ENCODE results near the gene PXYLP1. TPM values are rescaled to one million over a fixed set of nuclear protein-coding genes. Genes with fewer than 3 reads are reported as not detected.

PXYLP1 gene
- total and polyA plus RNA-seq, 9 of the 15 experiments (the other 6 are each of a cell fraction or from before 2014, with no cell fraction given), result 0.80 to 2.9 (median 1.3) TPM

DNA sequence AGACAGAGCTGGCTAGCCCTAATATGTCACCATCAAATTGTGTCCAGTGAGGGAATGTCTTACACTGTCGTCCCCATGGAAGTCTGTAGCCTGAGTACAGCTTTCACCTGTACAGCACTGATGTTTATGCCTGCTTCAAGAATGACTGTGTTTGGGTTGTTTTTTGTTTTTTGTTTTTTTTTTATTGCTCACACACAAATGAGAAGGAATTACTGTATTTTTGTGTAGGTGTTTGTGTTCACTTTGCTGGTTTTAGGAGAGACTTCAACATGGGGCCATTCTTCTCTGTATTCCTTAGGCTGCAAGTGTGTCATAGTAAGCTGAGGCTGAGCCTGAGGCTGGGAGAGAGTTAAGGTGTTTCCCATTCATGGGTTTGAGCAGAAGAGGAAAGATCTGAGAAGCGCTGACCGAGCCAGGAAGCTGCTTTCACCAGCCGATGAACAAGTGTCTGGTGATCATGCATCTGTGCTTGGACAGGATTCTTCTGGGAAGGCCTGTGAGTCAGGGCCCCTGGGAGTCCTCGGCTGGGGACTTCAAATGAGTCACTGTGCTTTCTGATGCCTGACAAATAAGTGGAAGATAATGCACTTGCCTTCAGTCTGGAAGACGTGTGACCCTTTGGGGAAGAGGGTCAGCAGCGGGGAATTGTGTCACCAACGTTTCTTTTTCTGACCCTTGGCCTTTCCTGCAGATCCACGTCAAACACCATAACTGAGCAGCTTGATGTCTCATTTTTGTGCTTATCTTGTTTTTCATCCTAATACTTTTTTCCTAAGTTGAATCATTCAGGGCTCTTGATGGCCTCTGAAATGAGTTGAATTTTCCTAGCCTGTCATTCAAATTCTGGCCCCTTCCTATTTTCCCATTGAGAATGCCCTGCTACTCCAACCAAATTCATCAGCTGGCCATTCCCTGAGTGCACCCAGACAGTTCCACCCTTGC lies 100.0 kb downstream of the PXYLP1 start (continued):
- TF ChIP-seq ETS2 (tag; IDR thresholded peaks at IDR 0.05; ENCODE audit: borderline replicate concordance, poor library complexity, severe bottlenecking), result no peak
- TF ChIP-seq, protein P1, sequence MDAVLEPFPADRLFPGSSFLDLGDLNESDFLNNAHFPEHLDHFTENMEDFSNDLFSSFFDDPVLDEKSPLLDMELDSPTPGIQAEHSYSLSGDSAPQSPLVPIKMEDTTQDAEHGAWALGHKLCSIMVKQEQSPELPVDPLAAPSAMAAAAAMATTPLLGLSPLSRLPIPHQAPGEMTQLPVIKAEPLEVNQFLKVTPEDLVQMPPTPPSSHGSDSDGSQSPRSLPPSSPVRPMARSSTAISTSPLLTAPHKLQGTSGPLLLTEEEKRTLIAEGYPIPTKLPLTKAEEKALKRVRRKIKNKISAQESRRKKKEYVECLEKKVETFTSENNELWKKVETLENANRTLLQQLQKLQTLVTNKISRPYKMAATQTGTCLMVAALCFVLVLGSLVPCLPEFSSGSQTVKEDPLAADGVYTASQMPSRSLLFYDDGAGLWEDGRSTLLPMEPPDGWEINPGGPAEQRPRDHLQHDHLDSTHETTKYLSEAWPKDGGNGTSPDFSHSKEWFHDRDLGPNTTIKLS (IDR thresholded peaks at IDR 0.05; ENCODE audit: borderline replicate concordance, low read depth), result peak; percentile 50; the same call in 1 of the 2 replicates
- no peak for TF ChIP-seq FOXA1 (IDR thresholded peaks at IDR 0.05; ENCODE audit: borderline replicate concordance)
- peak; percentile 96; the same call in 1 of the 2 replicates for TF ChIP-seq CC2D1A (IDR thresholded peaks at IDR 0.05)
- TF ChIP-seq FOS (IDR thresholded peaks at IDR 0.05; ENCODE audit: extremely low read depth, insufficient read length), result peak; percentile 63
- no peak for TF ChIP-seq KAT7 (CRISPR knock-in tag; IDR thresholded peaks at IDR 0.05; ENCODE audit: borderline replicate concordance)
- peak; percentile 70; the same call in 1 of the 2 replicates for TF ChIP-seq NCOA1 (IDR thresholded peaks at IDR 0.05; ENCODE audit: low read depth)
- TF ChIP-seq, protein P2, sequence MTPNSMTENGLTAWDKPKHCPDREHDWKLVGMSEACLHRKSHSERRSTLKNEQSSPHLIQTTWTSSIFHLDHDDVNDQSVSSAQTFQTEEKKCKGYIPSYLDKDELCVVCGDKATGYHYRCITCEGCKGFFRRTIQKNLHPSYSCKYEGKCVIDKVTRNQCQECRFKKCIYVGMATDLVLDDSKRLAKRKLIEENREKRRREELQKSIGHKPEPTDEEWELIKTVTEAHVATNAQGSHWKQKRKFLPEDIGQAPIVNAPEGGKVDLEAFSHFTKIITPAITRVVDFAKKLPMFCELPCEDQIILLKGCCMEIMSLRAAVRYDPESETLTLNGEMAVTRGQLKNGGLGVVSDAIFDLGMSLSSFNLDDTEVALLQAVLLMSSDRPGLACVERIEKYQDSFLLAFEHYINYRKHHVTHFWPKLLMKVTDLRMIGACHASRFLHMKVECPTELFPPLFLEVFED (CRISPR knock-in tag; conservative IDR thresholded peaks at IDR 0.05), result no peak
- TF ChIP-seq MTA1 (IDR thresholded peaks at IDR 0.05; ENCODE audit: borderline replicate concordance), result peak; percentile 35; the same call in 1 of the 2 replicates
- 0 out of 2 replicates have a peak, but pooled peaks have one; percentile 36 for TF ChIP-seq OTX1 (CRISPR knock-in tag; IDR thresholded peaks at IDR 0.05)
- TF ChIP-seq IRF2 (CRISPR knock-in tag; IDR thresholded peaks at IDR 0.05), result no peak
- TF ChIP-seq BMI1 (IDR thresholded peaks at IDR 0.05; ENCODE audit: low read length), result no peak
- no peak for TF ChIP-seq ATF1 (CRISPR knock-in tag; IDR thresholded peaks at IDR 0.05)
- peak; percentile 62 for TF ChIP-seq ATF1 (tag; IDR thresholded peaks at IDR 0.05)
- TF ChIP-seq PCBP1 (IDR thresholded peaks at IDR 0.05; ENCODE audit: low read depth, low read length, poor library complexity, severe bottlenecking), result no peak
- TF ChIP-seq NR2C1 (IDR thresholded peaks at IDR 0.05), result peak; percentile 86
- peak; percentile 93 for TF ChIP-seq NR2C1 (tag; IDR thresholded peaks at IDR 0.05)
- TF ChIP-seq, protein P3, sequence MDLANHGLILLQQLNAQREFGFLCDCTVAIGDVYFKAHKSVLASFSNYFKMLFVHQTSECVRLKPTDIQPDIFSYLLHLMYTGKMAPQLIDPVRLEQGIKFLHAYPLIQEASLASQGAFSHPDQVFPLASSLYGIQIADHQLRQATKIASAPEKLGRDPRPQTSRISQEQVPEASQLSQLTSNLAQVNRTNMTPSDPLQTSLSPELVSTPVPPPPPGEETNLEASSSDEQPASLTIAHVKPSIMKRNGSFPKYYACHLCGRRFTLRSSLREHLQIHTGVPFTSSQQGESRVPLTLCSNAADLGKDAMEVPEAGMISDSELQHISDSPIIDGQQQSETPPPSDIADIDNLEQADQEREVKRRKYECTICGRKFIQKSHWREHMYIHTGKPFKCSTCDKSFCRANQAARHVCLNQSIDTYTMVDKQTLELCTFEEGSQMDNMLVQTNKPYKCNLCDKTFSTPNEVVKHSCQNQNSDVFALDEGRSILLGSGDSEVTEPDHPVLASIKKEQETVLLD (IDR thresholded peaks at IDR 0.05), result peak; percentile 41; the same call in 1 of the 2 replicates
- TF ChIP-seq ZNF184 (CRISPR knock-in tag; IDR thresholded peaks at IDR 0.05), result no peak
- TF ChIP-seq, protein P4, sequence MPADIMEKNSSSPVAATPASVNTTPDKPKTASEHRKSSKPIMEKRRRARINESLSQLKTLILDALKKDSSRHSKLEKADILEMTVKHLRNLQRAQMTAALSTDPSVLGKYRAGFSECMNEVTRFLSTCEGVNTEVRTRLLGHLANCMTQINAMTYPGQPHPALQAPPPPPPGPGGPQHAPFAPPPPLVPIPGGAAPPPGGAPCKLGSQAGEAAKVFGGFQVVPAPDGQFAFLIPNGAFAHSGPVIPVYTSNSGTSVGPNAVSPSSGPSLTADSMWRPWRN (IDR thresholded peaks at IDR 0.05; ENCODE audit: low read depth), result 0 out of 2 replicates have a peak, but pooled peaks have one; percentile 33
- TF ChIP-seq NFRKB (IDR thresholded peaks at IDR 0.05; ENCODE audit: low read depth), result peak; percentile 58; the same call in 1 of the 2 replicates
- TF ChIP-seq ZNF146 (CRISPR knock-in tag; IDR thresholded peaks at IDR 0.05; ENCODE audit: unreplicated experiment), result no peak

Measured in K562 (cell line).